H1 (cell line): Measurements from ENCODE around the gene ARL14. TPM values are rescaled to one million over a fixed set of nuclear protein-coding genes. Genes with fewer than 3 reads are reported as not detected.

Source experiments
- HDAC2 ChIP-seq, 2 experiments: fragments of 300-600 bp in 1 of 2; sonication (generic) in 1 of 2; IDR thresholded peaks; 2 replicates each; pipeline ENCODE4 v1.6.1; 2011 to 2012; ENCODE audit warnings: low read depth in 2 of 2, low read length in 2 of 2, mild to moderate bottlenecking in 2 of 2, moderate library complexity in 2 of 2, borderline replicate concordance in 1 of 2, inconsistent platforms in 1 of 2
- JUN ChIP-seq: IDR thresholded peaks from 2 replicates; pipeline ENCODE4 v1.6.1; 2011; ENCODE audit warnings: low read depth, mild to moderate bottlenecking, improper control_type of control experiment, low read length
- KDM4A ChIP-seq: IDR thresholded peaks from one replicate; pipeline ENCODE4 v1.7.1; 2012; ENCODE audit warnings: low read depth, mild to moderate bottlenecking, moderate library complexity, low read length, inconsistent platforms; ENCODE audit not compliant: severe bottlenecking
- MAFK ChIP-seq: IDR thresholded peaks from 2 replicates; pipeline ENCODE4 v1.6.1; 2012; ENCODE audit warnings: low read depth, mild to moderate bottlenecking, improper control_type of control experiment, low read length
- POLR2A ChIP-seq, 2 experiments: IDR thresholded peaks; 1 replicate in 1 of 2; 2 replicates in 1 of 2; pipeline ENCODE4 v1.6.1; 2011; ENCODE audit warnings: low read depth in 2 of 2, low read length in 2 of 2, mild to moderate bottlenecking in 2 of 2; ENCODE audit errors: control extremely low read depth in 1 of 2
- POLR2AphosphoS5 ChIP-seq: IDR thresholded peaks from 2 replicates; pipeline ENCODE4 v1.6.1; 2011; ENCODE audit warnings: low read depth, low read length
- POU5F1 ChIP-seq: IDR thresholded peaks from 2 replicates; pipeline ENCODE4 v1.6.1; 2011; ENCODE audit warnings: low read depth, mild to moderate bottlenecking, low read length, moderate library complexity
- SP2 ChIP-seq: IDR thresholded peaks from 2 replicates; pipeline ENCODE4 v1.6.1; 2012; ENCODE audit warnings: mild to moderate bottlenecking, low read length, inconsistent platforms
- SRF ChIP-seq: IDR thresholded peaks from 2 replicates; pipeline ENCODE4 v1.6.1; 2011; ENCODE audit warnings: mild to moderate bottlenecking, low read depth, low read length, moderate library complexity
- TAF7 ChIP-seq: optimal IDR thresholded peaks from 2 replicates; pipeline ENCODE3; 2011; ENCODE audit warnings: low read depth, mild to moderate bottlenecking, inconsistent platforms, low read length, moderate library complexity, borderline replicate concordance
- TCF12 ChIP-seq: IDR thresholded peaks from 2 replicates; pipeline ENCODE4 v1.6.1; 2011; ENCODE audit warnings: low read depth, mild to moderate bottlenecking, low read length
- polyA plus RNA-seq, 7 experiments: library from polyadenylated mRNA; depleted of rRNA in 3 of 7; stranded (reverse) in 5 of 7; unstranded in 2 of 7; fragments of >200 nt in 5 of 7; fragments of 200-250 nt in 2 of 7; gene quantifications; 1 replicate in 5 of 7; 2 replicates in 1 of 7; 4 replicates in 1 of 7; pipeline versions ENCODE4 v1.2.1 to v1.2.3, GENCODE V29; 2011 to 2013; ENCODE audit warnings: missing spikeins in 2 of 7, mixed read lengths in 2 of 7
- total RNA-seq: library from RNA; stranded (reverse); fragmentation: NEBNext Ultra II Directional; extraction: Animal tissue kit (Norgen Biotek cat#: 25700); gene quantifications from 2 replicates; pipeline ENCODE4 v1.2.1, GENCODE V29; 2021
- TF ChIP-seq, protein P1 (sequence below): fragments of 300-600 bp; sonication (generic); IDR thresholded peaks from 2 replicates; pipeline ENCODE4 v1.7.1; 2012; ENCODE audit warnings: low read length, moderate library complexity, mild to moderate bottlenecking, inconsistent platforms; ENCODE audit not compliant: insufficient replicate concordance
- TF ChIP-seq, protein P2 (sequence below): IDR thresholded peaks from 2 replicates; pipeline ENCODE4 v1.6.1; 2012; ENCODE audit warnings: inconsistent platforms

ARL14 gene
- total and polyA plus RNA-seq, 2 of the 8 experiments (the other 6 are each of a cell fraction or from before 2014, with no cell fraction given): not detected

DNA sequence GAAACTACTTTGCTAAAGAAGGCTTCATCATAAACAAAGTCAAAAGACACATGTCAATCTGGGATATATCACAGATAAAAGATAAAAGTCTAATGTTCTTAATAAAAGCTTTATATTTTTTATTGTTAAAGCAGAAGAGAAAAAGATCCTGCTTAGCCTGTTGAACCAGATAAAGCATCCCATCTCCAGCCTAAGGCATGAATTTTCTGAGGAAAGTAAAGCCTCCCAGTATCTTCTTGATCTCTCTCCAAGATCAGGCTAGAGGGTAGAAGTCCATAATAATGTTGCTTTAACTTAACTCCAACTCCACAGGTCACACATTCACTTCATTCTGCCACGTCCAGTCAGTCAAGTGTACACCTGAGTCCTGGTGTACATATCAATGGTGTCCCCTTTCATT lies 14.2 kb downstream of the ARL14 start (continued):
- TF ChIP-seq, protein P1, sequence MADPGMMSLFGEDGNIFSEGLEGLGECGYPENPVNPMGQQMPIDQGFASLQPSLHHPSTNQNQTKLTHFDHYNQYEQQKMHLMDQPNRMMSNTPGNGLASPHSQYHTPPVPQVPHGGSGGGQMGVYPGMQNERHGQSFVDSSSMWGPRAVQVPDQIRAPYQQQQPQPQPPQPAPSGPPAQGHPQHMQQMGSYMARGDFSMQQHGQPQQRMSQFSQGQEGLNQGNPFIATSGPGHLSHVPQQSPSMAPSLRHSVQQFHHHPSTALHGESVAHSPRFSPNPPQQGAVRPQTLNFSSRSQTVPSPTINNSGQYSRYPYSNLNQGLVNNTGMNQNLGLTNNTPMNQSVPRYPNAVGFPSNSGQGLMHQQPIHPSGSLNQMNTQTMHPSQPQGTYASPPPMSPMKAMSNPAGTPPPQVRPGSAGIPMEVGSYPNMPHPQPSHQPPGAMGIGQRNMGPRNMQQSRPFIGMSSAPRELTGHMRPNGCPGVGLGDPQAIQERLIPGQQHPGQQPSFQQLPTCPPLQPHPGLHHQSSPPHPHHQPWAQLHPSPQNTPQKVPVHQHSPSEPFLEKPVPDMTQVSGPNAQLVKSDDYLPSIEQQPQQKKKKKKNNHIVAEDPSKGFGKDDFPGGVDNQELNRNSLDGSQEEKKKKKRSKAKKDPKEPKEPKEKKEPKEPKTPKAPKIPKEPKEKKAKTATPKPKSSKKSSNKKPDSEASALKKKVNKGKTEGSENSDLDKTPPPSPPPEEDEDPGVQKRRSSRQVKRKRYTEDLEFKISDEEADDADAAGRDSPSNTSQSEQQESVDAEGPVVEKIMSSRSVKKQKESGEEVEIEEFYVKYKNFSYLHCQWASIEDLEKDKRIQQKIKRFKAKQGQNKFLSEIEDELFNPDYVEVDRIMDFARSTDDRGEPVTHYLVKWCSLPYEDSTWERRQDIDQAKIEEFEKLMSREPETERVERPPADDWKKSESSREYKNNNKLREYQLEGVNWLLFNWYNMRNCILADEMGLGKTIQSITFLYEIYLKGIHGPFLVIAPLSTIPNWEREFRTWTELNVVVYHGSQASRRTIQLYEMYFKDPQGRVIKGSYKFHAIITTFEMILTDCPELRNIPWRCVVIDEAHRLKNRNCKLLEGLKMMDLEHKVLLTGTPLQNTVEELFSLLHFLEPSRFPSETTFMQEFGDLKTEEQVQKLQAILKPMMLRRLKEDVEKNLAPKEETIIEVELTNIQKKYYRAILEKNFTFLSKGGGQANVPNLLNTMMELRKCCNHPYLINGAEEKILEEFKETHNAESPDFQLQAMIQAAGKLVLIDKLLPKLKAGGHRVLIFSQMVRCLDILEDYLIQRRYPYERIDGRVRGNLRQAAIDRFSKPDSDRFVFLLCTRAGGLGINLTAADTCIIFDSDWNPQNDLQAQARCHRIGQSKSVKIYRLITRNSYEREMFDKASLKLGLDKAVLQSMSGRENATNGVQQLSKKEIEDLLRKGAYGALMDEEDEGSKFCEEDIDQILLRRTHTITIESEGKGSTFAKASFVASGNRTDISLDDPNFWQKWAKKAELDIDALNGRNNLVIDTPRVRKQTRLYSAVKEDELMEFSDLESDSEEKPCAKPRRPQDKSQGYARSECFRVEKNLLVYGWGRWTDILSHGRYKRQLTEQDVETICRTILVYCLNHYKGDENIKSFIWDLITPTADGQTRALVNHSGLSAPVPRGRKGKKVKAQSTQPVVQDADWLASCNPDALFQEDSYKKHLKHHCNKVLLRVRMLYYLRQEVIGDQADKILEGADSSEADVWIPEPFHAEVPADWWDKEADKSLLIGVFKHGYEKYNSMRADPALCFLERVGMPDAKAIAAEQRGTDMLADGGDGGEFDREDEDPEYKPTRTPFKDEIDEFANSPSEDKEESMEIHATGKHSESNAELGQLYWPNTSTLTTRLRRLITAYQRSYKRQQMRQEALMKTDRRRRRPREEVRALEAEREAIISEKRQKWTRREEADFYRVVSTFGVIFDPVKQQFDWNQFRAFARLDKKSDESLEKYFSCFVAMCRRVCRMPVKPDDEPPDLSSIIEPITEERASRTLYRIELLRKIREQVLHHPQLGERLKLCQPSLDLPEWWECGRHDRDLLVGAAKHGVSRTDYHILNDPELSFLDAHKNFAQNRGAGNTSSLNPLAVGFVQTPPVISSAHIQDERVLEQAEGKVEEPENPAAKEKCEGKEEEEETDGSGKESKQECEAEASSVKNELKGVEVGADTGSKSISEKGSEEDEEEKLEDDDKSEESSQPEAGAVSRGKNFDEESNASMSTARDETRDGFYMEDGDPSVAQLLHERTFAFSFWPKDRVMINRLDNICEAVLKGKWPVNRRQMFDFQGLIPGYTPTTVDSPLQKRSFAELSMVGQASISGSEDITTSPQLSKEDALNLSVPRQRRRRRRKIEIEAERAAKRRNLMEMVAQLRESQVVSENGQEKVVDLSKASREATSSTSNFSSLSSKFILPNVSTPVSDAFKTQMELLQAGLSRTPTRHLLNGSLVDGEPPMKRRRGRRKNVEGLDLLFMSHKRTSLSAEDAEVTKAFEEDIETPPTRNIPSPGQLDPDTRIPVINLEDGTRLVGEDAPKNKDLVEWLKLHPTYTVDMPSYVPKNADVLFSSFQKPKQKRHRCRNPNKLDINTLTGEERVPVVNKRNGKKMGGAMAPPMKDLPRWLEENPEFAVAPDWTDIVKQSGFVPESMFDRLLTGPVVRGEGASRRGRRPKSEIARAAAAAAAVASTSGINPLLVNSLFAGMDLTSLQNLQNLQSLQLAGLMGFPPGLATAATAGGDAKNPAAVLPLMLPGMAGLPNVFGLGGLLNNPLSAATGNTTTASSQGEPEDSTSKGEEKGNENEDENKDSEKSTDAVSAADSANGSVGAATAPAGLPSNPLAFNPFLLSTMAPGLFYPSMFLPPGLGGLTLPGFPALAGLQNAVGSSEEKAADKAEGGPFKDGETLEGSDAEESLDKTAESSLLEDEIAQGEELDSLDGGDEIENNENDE: no peak
- TF ChIP-seq JUN (no peak), MAFK (no peak), POU5F1 (no peak), HDAC2 (IDR thresholded peaks at IDR 0.05; ENCODE audit: borderline replicate concordance in 1 of 2, low read depth in 2 of 2, low read length in 2 of 2) (no peak), KDM4A (no peak), TCF12 (no peak), SRF (no peak), SP2 (no peak), POLR2AphosphoS5 (no peak), TAF7 (no peak), POLR2A (IDR thresholded peaks at IDR 0.05; ENCODE audit: control extremely low read depth in 1 of 2, low read depth in 2 of 2, low read length in 2 of 2) (no peak)
- TF ChIP-seq, protein P2, sequence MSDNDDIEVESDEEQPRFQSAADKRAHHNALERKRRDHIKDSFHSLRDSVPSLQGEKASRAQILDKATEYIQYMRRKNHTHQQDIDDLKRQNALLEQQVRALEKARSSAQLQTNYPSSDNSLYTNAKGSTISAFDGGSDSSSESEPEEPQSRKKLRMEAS: no peak
